Type B pancreatic cell (in vitro differentiated cells): ENCODE data around the gene FBXO45. TPM values are rescaled to one million over a fixed set of nuclear protein-coding genes. Genes with fewer than 3 reads are reported as not detected.
"Not testable (repeated sequence)": the region's sequence is repeated elsewhere in the genome, so short reads cannot be mapped to it uniquely, and the experiment has no call there.

Experiments
- DNase-seq: peaks from one replicate; pipeline ENCODE4 v3.0.0; 2021; ENCODE audit warnings: mixed read lengths; ENCODE audit not compliant: unreplicated experiment; ENCODE audit errors: extremely low spot score
- H3K27ac Mint-ChIP-seq: 2 replicates; pipeline ENCODE4 v1.8.0; 2021; ENCODE audit warnings: mild to moderate bottlenecking, mixed read lengths
- H3K27me3 Mint-ChIP-seq: 2 replicates; pipeline ENCODE4 v1.8.0; 2021; ENCODE audit warnings: mixed read lengths
- H3K36me3 Mint-ChIP-seq: 2 replicates; pipeline ENCODE4 v1.8.0; 2021; ENCODE audit warnings: mixed read lengths
- H3K4me1 Mint-ChIP-seq: one replicate; pipeline ENCODE4 v1.8.0; 2021; ENCODE audit warnings: mixed read lengths; ENCODE audit not compliant: unreplicated experiment
- H3K4me3 Mint-ChIP-seq: 2 replicates; pipeline ENCODE4 v1.8.0; 2021; ENCODE audit warnings: mild to moderate bottlenecking, mixed read lengths
- H3K9me3 Mint-ChIP-seq: 2 replicates; pipeline ENCODE4 v1.8.0; 2021; ENCODE audit warnings: mixed read lengths
- CTCF ChIP-seq: fragments of 200-600 bp; sonication (generic); conservative IDR thresholded peaks from 2 replicates; pipeline ENCODE4 v1.5.0; 2021; ENCODE audit warnings: antibody characterized with exemption, mild to moderate bottlenecking
- long read RNA-seq: library from polyadenylated mRNA; unstranded; transcript quantifications from one replicate; pipeline ENCODE4 v2.0.0, GENCODE V29; 2020
- total RNA-seq: library from RNA; stranded (reverse); gene quantifications from 2 replicates; pipeline ENCODE4 v1.2.1, GENCODE V29; 2021; ENCODE audit warnings: low replicate concordance

The FBXO45 gene
- total RNA-seq, result 12.8 and 14.8 TPM in 2 replicates
- long read RNA-seq, partial matches to known transcripts, result 5 of 6 reads
- long read RNA-seq, other reads (novel, unspliced or antisense), result 1 of 6 reads

GRCh38 chr3:196568246-196569002 is at the start of gene FBXO45, which contains the start of gene WDR53:
Gene FBXO45 (plus strand): TSS chr3:196568660. CDS start chr3:196568985, 325 bp downstream.
Gene WDR53 (minus strand): TSS chr3:196568554. CDS start chr3:196561475, 7,079 bp downstream.
- Mint-ChIP-seq H3K36me3 (no peaks in the 10 kb centered on the region), H3K4me1 (peaks cover 14% of the 10 kb centered on the region), H3K4me3 (peak within 1 kb of the TSS; percentile 96), H3K27ac (peak within 1 kb of the TSS; percentile 90), H3K9me3 (no peaks in the 10 kb centered on the region), H3K27me3 (no peaks in the 10 kb centered on the region)
- DNase-seq, result peak; percentile 95
- no peak for TF ChIP-seq CTCF

DNA sequence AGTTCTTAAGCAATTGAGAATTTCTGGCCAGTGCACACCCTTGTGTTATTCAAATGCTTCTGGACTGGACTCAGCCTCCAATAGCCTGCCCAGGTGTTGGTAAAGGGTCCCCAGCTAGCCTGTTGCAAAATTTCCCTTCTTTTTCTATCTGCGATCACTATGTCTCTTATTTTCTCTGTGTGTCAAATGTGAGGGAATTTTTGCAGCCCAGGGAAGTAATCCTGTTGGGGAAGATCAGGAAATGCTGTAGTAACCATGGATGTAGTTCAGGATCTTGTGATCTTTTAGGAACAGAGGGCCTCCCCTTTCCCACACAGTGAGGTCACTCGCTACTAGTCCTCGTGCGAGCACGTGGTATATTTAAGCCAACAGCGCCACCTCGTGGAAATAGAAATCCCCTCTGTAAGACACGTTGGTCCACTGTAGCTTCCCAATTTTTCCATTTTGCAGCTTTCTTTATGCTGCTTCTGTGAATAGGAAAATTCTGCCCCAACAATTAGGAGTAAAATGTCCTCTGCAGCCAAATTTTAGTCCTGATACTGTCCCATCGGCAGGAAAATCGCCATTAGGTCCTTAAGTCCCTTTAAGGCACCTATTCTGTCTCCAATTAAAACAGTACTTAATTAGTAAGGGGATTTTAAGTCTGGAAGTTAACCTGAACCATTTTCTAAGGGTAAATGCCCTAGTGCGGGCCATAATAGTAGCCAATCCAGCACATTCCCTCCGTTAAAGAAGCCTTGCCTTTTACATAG is 49.3 kb upstream of the FBXO45 start:
- Mint-ChIP-seq H3K4me1 (no peaks in the 10 kb centered on the region), H3K27ac (no peak overlapping the region), H3K4me3 (no peak overlapping the region), H3K9me3 (peaks cover 15% of the 10 kb centered on the region), H3K36me3 (peaks cover 5% of the 10 kb centered on the region), H3K27me3 (peaks cover 3% of the 10 kb centered on the region)
- no peak for DNase-seq
- peak; percentile 62 for TF ChIP-seq CTCF

- Mint-ChIP-seq H3K36me3 (peaks cover 5% of the 10 kb centered on the region), H3K27ac (no peak overlapping the region), H3K4me3 (no peak overlapping the region), H3K4me1 (no peaks in the 10 kb centered on the region), H3K9me3 (peaks cover 15% of the 10 kb centered on the region), H3K27me3 (peaks cover 3% of the 10 kb centered on the region)
- TF ChIP-seq CTCF, result no peak
- DNase-seq, result no peak
These were observed 48.8 kb upstream of the FBXO45 start for GRCh38 chr3:196519718-196520082.

DNA sequence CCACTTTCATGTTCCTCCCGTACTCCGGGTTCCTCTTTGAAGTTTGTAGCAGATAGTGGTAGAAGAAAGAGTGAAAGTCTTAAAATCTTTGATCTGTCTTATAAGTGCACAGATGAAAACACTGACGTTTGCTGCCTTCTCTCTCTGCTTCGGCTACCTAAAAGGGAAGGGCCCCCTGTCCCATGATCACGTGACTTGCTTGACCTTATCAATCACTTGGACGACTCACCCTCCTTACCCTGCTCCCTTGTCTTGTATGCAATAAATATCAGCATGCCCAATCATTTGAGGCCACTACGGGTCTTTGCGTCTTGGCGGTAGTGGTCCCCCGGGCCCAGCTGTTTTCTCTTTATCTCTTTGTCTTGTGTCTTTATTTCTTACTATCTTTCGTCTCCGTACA is 47.2 kb upstream of the FBXO45 start:
- not testable (repeated sequence) for DNase-seq, H3K27me3 Mint-ChIP-seq, H3K4me1 Mint-ChIP-seq, H3K36me3 Mint-ChIP-seq, H3K27ac Mint-ChIP-seq, H3K4me3 Mint-ChIP-seq
- peaks cover 15% of the 10 kb centered on the region for H3K9me3 Mint-ChIP-seq

- DNase-seq, result no peak
- no peak overlapping the region for H3K4me3 Mint-ChIP-seq
- peaks cover 7% of the 10 kb centered on the region for H3K27me3 Mint-ChIP-seq
- no peaks in the 10 kb centered on the region for H3K4me1 Mint-ChIP-seq
- peaks cover 14% of the 10 kb centered on the region for H3K9me3 Mint-ChIP-seq
- TF ChIP-seq CTCF, result no peak
- H3K36me3 Mint-ChIP-seq, result peaks cover 5% of the 10 kb centered on the region
- no peak overlapping the region for H3K27ac Mint-ChIP-seq
These were observed 44.6 kb upstream of the FBXO45 start for GRCh38 chr3:196523841-196524240.

- DNase-seq, result no peak
- Mint-ChIP-seq H3K9me3 (peaks cover 10% of the 10 kb centered on the region), H3K27ac (no peak overlapping the region), H3K4me1 (no peaks in the 10 kb centered on the region), H3K36me3 (peaks cover 5% of the 10 kb centered on the region), H3K27me3 (peaks cover 7% of the 10 kb centered on the region), H3K4me3 (no peak overlapping the region)
- no peak for TF ChIP-seq CTCF
These were observed 43.9 kb upstream of the FBXO45 start for GRCh38 chr3:196524527-196524926.
